Thymus (tissue), 11 donors: ENCODE data around the gene PNMA5. TPM values are rescaled to one million over a fixed set of nuclear protein-coding genes. Genes with fewer than 3 reads are reported as not detected.
"Not testable (repeated sequence)": the region's sequence is repeated elsewhere in the genome, so short reads cannot be mapped to it uniquely, and the experiment has no call there.

Experiments used
- DNase-seq, 9 donors: peaks; one replicate each; pipeline ENCODE4 v3.0.0-alpha.2; 2013; ENCODE audit warnings: low spot score in 9 of 9, low read depth in 6 of 9, missing footprints in 1 of 9
- H3K27ac ChIP-seq, 2 donors: one replicate each; pipeline ENCODE4 v1.5.1; 2013; ENCODE audit warnings: control low read depth in 1 of 2, low read depth in 1 of 2, low read length in 1 of 2, mild to moderate bottlenecking in 1 of 2, moderate library complexity in 1 of 2
- H3K27me3 ChIP-seq, 2 donors: one replicate each; pipeline ENCODE4 v1.5.1; 2013; ENCODE audit warnings: low read length in 1 of 2; ENCODE audit not compliant: control insufficient read depth in 2 of 2, insufficient read depth in 1 of 2
- H3K36me3 ChIP-seq, 2 donors: one replicate each; pipeline ENCODE4 v1.5.1; 2013; ENCODE audit warnings: low read length in 1 of 2, mild to moderate bottlenecking in 1 of 2, moderate library complexity in 1 of 2; ENCODE audit not compliant: control insufficient read depth in 2 of 2, insufficient read depth in 2 of 2
- H3K4me1 ChIP-seq, 2 donors: one replicate each; pipeline ENCODE4 v1.5.1; 2013; ENCODE audit warnings: low read length in 2 of 2; ENCODE audit not compliant: control insufficient read depth in 2 of 2, insufficient read depth in 2 of 2
- H3K4me3 ChIP-seq, 2 donors: one replicate each; pipeline ENCODE4 v1.5.1; 2013; ENCODE audit warnings: low read length in 2 of 2, control low read depth in 1 of 2, mild to moderate bottlenecking in 1 of 2
- H3K9me3 ChIP-seq, 2 donors: one replicate each; pipeline ENCODE4 v1.5.1; 2013; ENCODE audit warnings: low read length in 1 of 2, mild to moderate bottlenecking in 1 of 2; ENCODE audit not compliant: control insufficient read depth in 2 of 2, insufficient read depth in 1 of 2
- WGBS: extraction: QIAGEN DNeasy Blood & Tissue Kit; methylation state at CpG from one replicate; pipeline ENCODE4 v1.1.7; 2013; 5-methylcytosine and 5-hydroxymethylcytosine counted together
- polyA plus RNA-seq: library from polyadenylated mRNA; stranded (reverse); fragments of 200-250 nt; gene quantifications from one replicate; pipeline ENCODE4 v1.2.3, GENCODE V29; 2013
- total RNA-seq: library from RNA; stranded (reverse); fragments of 120-200 nt; gene quantifications from one replicate; pipeline ENCODE4 v1.2.4, GENCODE V29; 2013
- donor health status: healthy.

The PNMA5 gene
- total and polyA plus RNA-seq, 2 donors, result 0.25 TPM; not detected in 1

DNA sequence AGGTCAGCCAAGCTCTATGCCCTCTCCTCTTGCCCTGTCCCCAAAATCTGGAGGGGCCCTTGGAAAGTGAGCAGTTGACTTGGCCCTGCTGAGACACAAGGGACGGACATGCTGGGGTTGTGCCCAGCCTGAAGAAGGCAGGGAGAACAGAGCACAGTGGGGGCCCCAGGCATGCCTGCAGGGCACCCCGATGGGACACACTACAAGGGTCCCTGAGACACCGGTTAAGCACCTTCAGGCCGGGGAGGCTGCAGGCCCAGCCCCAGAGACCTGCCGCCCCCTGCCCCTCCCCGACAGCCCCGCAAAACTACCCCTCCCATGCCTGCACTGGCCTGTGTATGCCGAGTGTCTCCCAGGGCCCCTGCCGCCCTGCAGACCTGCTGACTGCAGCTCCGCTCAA lies 6.8 kb downstream of the PNMA5 start:
- H3K9me3 ChIP-seq, DNase-seq, H3K4me3 ChIP-seq, H3K4me1 ChIP-seq, H3K27me3 ChIP-seq, H3K27ac ChIP-seq, H3K36me3 ChIP-seq: not testable (repeated sequence)
- no CpG with 5 or more reads among the region's 10 CpGs for whole genome bisulfite sequencing

DNA sequence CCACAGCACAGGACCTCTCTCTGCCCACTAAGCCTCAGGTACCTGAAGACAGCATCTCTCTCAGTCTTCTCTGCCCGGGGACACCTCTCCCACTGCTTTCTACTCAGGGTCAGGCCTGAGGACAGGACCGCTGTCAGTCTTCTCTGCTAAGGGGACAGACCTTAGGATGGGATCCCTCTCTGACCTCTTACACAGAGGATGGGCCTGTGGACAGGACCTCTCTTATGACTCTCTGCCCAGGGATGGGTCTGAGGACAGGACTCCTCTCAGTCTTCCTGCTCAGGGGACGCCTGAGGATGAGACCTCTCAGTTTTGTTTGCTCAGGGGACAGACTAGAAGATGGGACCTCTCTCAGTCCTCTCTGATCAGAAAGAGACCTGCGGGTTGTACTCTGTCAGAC lies 8.5 kb downstream of the PNMA5 start:
- not testable (repeated sequence) for H3K9me3 ChIP-seq, H3K4me3 ChIP-seq
- no CpG with 5 or more reads among the region's 4 CpGs for WGBS

DNA sequence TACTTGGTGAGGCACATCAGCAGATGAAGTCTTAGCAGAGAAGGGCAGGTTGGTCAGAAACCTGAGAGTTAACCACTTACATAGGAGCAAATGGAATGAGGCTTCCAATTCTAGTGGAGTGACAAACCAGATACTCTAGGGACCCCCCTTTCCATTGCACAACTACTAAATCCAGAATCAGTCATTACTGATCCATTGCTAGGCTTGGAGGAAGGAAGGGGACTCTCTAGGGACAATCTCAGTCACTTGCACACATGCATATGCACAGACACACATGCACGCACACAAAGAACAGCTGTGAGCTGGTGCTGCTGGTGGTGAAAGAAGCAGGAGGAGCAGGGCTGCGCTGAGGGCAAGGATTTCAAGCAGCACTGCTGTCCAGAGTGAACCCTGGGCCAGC lies 25.7 kb downstream of the PNMA5 start:
- Histone ChIP-seq H3K4me1 (no peaks in the 10 kb centered on the region), H3K36me3 (no peaks in the 10 kb centered on the region), H3K4me3 (no peak overlapping the region), H3K9me3 (no peaks in the 10 kb centered on the region), H3K27ac (no peak overlapping the region), H3K27me3 (no peaks in the 10 kb centered on the region)
- no peak for DNase-seq
- WGBS, result 79% methylated on average over 2 of the region's 2 CpGs

More for the DNA sequence above, 8.5 kb downstream of the PNMA5 start:
- DNase-seq, H3K36me3 ChIP-seq, H3K27me3 ChIP-seq, H3K27ac ChIP-seq, H3K4me1 ChIP-seq: not testable (repeated sequence)

DNA sequence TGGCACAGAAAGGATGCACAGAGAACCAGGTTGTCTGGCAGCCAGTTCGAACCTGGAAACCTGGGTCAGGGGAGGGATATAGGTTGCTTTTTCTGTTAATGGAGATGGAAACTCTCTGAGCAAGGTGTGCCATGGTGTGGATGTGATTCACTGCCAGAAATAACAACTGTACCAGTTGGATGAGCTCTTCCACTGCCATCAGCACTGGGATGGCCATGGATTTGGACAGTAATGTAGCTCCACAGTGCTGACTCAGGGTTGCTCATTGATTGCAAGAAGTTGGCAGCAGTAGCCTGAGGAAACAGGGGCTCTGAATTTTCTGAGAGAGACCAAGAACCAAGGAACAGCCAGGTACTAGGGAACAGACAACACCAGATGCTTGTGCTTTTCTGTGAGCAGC lies 33.8 kb downstream of the PNMA5 start:
- no peak overlapping the region for H3K4me3 ChIP-seq
- H3K4me1 ChIP-seq, result peaks cover 0 to 2% of the 10 kb centered on the region in 2 donors
- DNase-seq, result no peak
- peaks cover 0 to 7% of the 10 kb centered on the region in 2 donors for H3K9me3 ChIP-seq
- WGBS, result 94% methylated on average over 1 of the region's 1 CpG
- no peaks in the 10 kb centered on the region for H3K27me3 ChIP-seq
- no peak overlapping the region for H3K27ac ChIP-seq
- H3K36me3 ChIP-seq, result no peaks in the 10 kb centered on the region

DNA sequence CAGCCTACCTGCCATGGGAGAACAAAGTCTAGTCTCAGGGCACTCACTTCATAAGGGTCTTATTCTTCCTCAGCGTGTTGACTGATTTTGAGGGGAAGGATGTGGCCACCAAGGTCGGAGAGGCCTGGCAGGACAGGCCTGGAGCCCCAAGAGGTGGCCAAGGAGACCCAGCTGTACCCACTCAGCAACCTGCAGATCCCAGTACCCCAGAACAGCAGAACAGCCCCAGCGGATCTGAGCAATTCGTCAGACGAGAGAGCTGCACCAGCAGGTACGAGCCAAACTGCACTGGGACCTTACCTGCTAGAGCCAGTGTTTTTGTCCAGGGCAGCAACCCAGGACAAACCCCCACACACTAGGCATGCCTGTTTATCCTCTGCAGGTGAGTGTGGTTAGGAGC lies 34.3 kb downstream of the PNMA5 start:
- Histone ChIP-seq H3K4me3 (no peak overlapping the region), H3K9me3 (peaks cover 0 to 7% of the 10 kb centered on the region in 2 donors), H3K36me3 (no peaks in the 10 kb centered on the region), H3K4me1 (peaks cover 0 to 2% of the 10 kb centered on the region in 2 donors), H3K27me3 (no peaks in the 10 kb centered on the region), H3K27ac (no peak overlapping the region)
- no peak for DNase-seq
- WGBS, result 90% methylated on average over 6 of the region's 6 CpGs

DNA sequence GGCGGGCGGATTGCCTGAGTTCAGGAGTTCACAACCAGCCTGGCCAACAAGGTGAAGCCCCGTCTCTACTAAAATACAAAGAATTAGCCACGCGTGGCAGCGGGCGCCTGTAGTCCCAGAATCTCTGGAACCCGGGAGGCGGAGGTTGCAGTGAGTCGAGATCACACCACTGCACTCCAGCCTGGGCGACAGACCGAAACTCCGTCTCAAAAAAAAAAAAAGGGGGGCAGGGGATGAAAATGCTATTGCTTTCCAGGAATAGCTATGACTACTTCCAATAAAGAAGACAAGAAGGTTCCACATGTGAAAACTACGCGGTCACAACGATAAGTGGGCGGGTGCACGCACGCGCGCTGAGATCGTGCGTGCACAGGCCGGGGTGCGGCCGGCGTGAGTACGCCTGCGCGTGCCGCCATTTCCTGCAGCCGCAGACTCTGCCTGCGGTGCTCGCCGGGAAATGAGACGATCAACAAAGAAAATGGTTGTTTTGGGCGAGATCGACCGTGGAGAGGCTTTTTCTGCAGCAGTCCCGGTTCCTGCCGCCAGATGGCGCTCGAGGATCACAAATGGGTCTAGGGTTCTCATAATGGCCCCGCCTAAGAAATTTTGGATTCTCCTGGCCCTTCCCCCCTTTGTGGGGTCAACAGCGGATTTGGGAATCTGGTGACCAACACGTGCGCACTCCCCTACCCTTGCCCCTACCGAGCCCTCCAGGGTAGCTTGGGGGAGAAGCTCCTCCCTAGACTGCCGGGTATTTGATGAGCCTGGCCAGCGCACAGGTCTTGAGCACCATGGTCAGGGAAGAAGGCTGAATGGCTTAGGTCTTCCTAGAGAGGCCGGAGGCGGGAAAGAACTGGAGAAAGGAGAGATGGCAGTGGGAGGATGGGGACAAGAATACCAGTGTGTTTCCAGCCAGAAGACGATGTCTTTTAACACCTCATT lies 35.1 kb downstream of the PNMA5 start:
- H3K9me3 ChIP-seq, result peaks cover 0 to 7% of the 10 kb centered on the region in 2 donors
- peaks cover 0 to 2% of the 10 kb centered on the region in 2 donors for H3K4me1 ChIP-seq
- peak overlapping the region; percentile 52 to 71 for H3K27ac ChIP-seq
- H3K4me3 ChIP-seq, result peak overlapping the region; percentile 32 to 35
- WGBS, result 26% methylated on average over 53 of the region's 53 CpGs
- H3K27me3 ChIP-seq, result no peaks in the 10 kb centered on the region
- no peaks in the 10 kb centered on the region for H3K36me3 ChIP-seq
- peak; percentile 68 to 91 (median 79) for DNase-seq

DNA sequence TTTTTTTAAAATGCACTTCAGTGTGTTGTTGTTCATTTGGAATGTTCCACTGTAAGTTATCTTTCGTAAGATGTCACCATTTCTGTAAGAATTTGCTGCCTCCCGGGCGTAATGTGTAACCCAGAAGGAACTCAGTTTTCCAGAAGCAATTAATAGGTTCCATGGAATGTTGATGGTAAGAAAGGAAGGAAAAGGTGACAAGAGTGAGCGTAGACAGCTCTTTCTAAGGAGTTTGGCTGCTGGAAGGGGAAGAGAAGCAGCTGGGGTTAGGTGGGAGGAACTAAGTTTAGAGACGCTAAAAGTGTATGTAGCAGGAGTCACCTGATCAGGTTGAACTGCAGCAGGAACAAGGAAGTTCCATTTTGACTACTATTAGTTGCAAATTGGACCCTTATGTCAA lies 35.9 kb downstream of the PNMA5 start:
- H3K4me1 ChIP-seq, result peaks cover 0 to 2% of the 10 kb centered on the region in 2 donors
- no peaks in the 10 kb centered on the region for H3K27me3 ChIP-seq
- H3K9me3 ChIP-seq, result peaks cover 0 to 7% of the 10 kb centered on the region in 2 donors
- no peak overlapping the region for H3K27ac ChIP-seq
- no peaks in the 10 kb centered on the region for H3K36me3 ChIP-seq
- 77% methylated on average over 5 of the region's 5 CpGs for WGBS
- DNase-seq, result no peak
- H3K4me3 ChIP-seq, result peak overlapping the region in 1 of 2 donors; percentile 35

DNA sequence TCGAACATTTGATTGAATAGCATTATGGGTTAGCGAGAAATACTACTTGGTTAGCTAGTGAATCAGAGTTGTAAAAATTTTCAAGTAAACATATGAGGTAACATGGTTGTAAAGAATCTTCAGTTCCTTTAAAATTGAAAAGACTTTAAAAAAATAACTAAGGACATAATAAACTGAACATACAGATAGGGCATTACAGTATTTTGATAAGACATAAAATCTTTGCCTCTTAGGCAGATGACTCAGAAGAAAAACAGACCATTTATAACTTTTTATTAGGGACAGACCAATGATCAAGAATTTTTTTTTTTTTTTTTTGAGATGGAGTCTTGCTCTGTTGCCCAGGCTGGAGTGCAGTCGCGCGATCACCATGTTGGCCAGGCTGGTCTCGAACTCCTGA lies 43.1 kb downstream of the PNMA5 start:
- Histone ChIP-seq H3K9me3 (no peaks in the 10 kb centered on the region), H3K36me3 (peaks cover 0 to 3% of the 10 kb centered on the region in 2 donors), H3K4me1 (no peaks in the 10 kb centered on the region), H3K4me3 (no peak overlapping the region), H3K27ac (no peak overlapping the region), H3K27me3 (no peaks in the 10 kb centered on the region)
- WGBS, result 99% methylated on average over 6 of the region's 6 CpGs
- no peak for DNase-seq

DNA sequence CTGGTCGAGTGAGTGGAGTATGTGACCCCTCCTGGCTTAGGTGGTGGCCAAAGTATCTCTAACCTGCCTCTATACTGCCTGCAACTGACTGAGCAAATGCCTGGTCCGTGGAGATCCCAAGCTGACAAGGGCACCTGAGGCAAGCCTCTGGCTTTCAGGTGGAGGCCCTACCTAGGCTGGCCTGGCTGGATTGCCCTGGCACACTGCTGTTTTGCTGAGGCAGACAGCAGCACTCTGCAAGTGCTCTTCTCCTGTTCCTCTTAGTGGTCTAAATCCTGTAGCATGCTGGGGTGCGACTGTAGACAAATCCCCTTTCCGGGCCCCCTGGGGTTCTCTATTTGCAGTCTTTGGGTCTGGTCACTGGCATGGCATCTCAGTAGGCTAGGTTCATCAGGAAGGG lies 44.8 kb downstream of the PNMA5 start:
- H3K27ac ChIP-seq, result no peak overlapping the region
- no peaks in the 10 kb centered on the region for H3K27me3 ChIP-seq
- H3K4me3 ChIP-seq, result no peak overlapping the region
- no peaks in the 10 kb centered on the region for H3K4me1 ChIP-seq
- peaks cover 0 to 3% of the 10 kb centered on the region in 2 donors for H3K36me3 ChIP-seq
- no peak for DNase-seq
- WGBS, result 72% methylated on average over 4 of the region's 4 CpGs
- H3K9me3 ChIP-seq, result no peaks in the 10 kb centered on the region
